Measurements from ENCODE around the gene CCT3.

DNA sequence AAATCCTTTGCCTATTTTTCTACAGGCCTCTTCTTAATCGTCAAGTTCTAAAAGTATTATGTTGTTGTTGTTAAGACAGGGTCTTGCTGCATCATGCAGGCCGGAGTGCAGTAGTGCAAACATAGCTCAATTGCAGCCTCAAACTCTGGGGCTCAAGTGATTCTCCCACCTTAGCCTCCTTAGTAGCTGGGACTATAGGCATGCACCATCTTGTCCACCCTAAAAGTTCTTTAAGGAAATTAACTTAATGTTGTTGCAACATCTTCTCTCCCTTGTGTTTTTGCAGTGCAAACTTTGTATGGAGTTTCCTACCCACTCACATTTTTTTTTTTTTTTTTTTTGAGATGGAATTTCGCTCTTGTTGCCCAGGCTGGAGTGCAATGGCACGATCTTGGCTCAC is 34.9 kb downstream of the CCT3 start:
- TF ChIP-seq, protein P1, sequence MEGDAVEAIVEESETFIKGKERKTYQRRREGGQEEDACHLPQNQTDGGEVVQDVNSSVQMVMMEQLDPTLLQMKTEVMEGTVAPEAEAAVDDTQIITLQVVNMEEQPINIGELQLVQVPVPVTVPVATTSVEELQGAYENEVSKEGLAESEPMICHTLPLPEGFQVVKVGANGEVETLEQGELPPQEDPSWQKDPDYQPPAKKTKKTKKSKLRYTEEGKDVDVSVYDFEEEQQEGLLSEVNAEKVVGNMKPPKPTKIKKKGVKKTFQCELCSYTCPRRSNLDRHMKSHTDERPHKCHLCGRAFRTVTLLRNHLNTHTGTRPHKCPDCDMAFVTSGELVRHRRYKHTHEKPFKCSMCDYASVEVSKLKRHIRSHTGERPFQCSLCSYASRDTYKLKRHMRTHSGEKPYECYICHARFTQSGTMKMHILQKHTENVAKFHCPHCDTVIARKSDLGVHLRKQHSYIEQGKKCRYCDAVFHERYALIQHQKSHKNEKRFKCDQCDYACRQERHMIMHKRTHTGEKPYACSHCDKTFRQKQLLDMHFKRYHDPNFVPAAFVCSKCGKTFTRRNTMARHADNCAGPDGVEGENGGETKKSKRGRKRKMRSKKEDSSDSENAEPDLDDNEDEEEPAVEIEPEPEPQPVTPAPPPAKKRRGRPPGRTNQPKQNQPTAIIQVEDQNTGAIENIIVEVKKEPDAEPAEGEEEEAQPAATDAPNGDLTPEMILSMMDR (IDR thresholded peaks at IDR 0.05 in 8 of 11, conservative IDR thresholded peaks at IDR 0.05 in 3 of 11): no peak
- no peak for TF ChIP-seq POLR2AphosphoS5 (IDR thresholded peaks at IDR 0.05)
- no peak for TF ChIP-seq POLR2A (IDR thresholded peaks at IDR 0.05)
